Measurements from ENCODE around the gene UMPS.

DNA sequence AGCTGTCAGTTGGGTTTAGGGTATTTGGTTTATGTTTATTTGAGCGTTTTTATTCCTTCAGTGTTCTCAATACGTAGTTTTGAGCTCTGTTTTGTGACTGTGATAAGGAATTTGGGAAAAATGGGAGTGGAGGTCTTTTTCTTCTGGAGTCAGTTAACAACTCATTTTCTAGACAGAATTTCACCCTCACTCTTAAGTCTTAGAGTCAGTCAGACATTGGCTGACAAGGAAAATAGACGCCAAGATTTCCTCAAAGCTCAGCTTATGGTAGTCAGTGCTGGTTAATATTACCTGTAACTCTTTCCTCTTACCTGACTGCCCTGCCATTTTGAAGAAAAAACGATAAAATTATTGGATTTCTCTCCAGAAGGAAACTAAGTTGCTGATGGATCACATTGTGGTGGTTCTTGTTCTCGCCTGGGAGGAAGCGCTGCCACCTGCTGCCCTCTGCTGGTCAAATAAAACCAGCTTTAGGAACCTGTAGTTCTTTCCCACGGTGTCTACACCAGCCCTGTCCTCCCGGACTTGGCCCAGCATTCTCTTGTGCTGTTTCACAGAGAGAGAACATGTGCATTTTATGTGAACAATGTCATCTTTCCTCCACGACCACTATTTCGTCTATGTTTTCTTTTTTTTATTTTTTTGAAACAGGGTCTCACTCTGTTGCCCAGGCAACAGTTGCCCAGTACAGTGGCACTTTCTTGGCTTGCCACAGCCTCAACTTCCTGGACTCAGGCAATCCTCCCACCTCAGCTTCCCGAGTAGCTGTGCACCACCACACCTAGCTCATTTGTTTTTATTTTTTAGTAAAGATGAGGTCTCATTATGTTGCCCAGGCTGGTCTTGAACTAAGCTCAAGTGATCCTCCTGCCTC, 41.4 kb upstream of the UMPS start:
- TF ChIP-seq TEAD4 (IDR thresholded peaks at IDR 0.05) = no peak
- no peak for TF ChIP-seq CEBPB (IDR thresholded peaks at IDR 0.05)
- TF ChIP-seq FOXM1 (IDR thresholded peaks at IDR 0.05; ENCODE audit: borderline replicate concordance, low read depth) = no peak
- no peak for TF ChIP-seq NFIC (IDR thresholded peaks at IDR 0.05)
- no peak for TF ChIP-seq EGR1 (IDR thresholded peaks at IDR 0.05)
- TF ChIP-seq, protein P1, sequence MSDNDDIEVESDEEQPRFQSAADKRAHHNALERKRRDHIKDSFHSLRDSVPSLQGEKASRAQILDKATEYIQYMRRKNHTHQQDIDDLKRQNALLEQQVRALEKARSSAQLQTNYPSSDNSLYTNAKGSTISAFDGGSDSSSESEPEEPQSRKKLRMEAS (IDR thresholded peaks at IDR 0.05) = no peak
- TF ChIP-seq, protein P2, sequence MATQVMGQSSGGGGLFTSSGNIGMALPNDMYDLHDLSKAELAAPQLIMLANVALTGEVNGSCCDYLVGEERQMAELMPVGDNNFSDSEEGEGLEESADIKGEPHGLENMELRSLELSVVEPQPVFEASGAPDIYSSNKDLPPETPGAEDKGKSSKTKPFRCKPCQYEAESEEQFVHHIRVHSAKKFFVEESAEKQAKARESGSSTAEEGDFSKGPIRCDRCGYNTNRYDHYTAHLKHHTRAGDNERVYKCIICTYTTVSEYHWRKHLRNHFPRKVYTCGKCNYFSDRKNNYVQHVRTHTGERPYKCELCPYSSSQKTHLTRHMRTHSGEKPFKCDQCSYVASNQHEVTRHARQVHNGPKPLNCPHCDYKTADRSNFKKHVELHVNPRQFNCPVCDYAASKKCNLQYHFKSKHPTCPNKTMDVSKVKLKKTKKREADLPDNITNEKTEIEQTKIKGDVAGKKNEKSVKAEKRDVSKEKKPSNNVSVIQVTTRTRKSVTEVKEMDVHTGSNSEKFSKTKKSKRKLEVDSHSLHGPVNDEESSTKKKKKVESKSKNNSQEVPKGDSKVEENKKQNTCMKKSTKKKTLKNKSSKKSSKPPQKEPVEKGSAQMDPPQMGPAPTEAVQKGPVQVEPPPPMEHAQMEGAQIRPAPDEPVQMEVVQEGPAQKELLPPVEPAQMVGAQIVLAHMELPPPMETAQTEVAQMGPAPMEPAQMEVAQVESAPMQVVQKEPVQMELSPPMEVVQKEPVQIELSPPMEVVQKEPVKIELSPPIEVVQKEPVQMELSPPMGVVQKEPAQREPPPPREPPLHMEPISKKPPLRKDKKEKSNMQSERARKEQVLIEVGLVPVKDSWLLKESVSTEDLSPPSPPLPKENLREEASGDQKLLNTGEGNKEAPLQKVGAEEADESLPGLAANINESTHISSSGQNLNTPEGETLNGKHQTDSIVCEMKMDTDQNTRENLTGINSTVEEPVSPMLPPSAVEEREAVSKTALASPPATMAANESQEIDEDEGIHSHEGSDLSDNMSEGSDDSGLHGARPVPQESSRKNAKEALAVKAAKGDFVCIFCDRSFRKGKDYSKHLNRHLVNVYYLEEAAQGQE (IDR thresholded peaks at IDR 0.05; ENCODE audit: low read depth) = no peak
- no peak for TF ChIP-seq EP300 (IDR thresholded peaks at IDR 0.05; ENCODE audit: borderline replicate concordance)
- TF ChIP-seq TAF1 (IDR thresholded peaks at IDR 0.05; ENCODE audit: low read depth) = no peak
- TF ChIP-seq YY1 (IDR thresholded peaks at IDR 0.05; ENCODE audit: low read depth) = no peak
